NCI-H1105 treated with DMSO at 0.1 percent for 48 hours (cell line): ENCODE measurements around the gene CACNA1C.
A peak's percentile ranks its signal among the peaks of the same experiment; 100 is the strongest.

Experiments used
- DNase-seq: peaks from one replicate; lab custom pipeline; 2025; lab: John Stamatoyannopoulos, UW

Gene CACNA1C

GRCh38 chr12:2297658-2298057 lies 244.9 kb downstream of the CACNA1C start:
- no peak for DNase-seq

- DNase-seq, result no peak
These were observed 245.9 kb downstream of the CACNA1C start for GRCh38 chr12:2298556-2299200.

- peak; percentile 47 for DNase-seq
These were observed 246.4 kb downstream of the CACNA1C start for GRCh38 chr12:2299206-2299605.

GRCh38 chr12:2300168-2300567 lies 247.4 kb downstream of the CACNA1C start:
- no peak for DNase-seq

GRCh38 chr12:2300886-2301285 lies 248.1 kb downstream of the CACNA1C start:
- no peak for DNase-seq

- no peak for DNase-seq
These were observed 249.0 kb downstream of the CACNA1C start for GRCh38 chr12:2301531-2302461.

GRCh38 chr12:2302711-2303580 lies 250.2 kb downstream of the CACNA1C start:
- no peak for DNase-seq

GRCh38 chr12:2304223-2304622 lies 251.4 kb downstream of the CACNA1C start:
- DNase-seq, result no peak

- no peak for DNase-seq
These were observed 253.2 kb downstream of the CACNA1C start for GRCh38 chr12:2306012-2306411.

- DNase-seq, result no peak
These were observed 253.9 kb downstream of the CACNA1C start for GRCh38 chr12:2306735-2307134.

- no peak for DNase-seq
These were observed 254.8 kb downstream of the CACNA1C start for GRCh38 chr12:2307550-2307949.

- DNase-seq, result no peak
These were observed 256.9 kb downstream of the CACNA1C start for GRCh38 chr12:2309647-2310046.

GRCh38 chr12:2311020-2311778 lies 258.4 kb downstream of the CACNA1C start:
- DNase-seq, result no peak

- DNase-seq, result no peak
These were observed 259.4 kb downstream of the CACNA1C start for GRCh38 chr12:2312175-2312574.

GRCh38 chr12:2312770-2313169 lies 260.0 kb downstream of the CACNA1C start:
- no peak for DNase-seq

- no peak for DNase-seq
These were observed 261.7 kb downstream of the CACNA1C start for GRCh38 chr12:2314492-2314891.

- no peak for DNase-seq
These were observed 265.0 kb downstream of the CACNA1C start for GRCh38 chr12:2317772-2318171.

GRCh38 chr12:2318286-2318685 lies 265.5 kb downstream of the CACNA1C start:
- no peak for DNase-seq

GRCh38 chr12:2319136-2319535 lies 266.3 kb downstream of the CACNA1C start:
- DNase-seq, result no peak

- DNase-seq, result no peak
These were observed 267.1 kb downstream of the CACNA1C start for GRCh38 chr12:2319737-2320506.

- DNase-seq, result peak; percentile 93
These were observed 268.1 kb downstream of the CACNA1C start for GRCh38 chr12:2320841-2321240.
